Activated naive CD4-positive, alpha-beta T cell (primary cell): Measurements from ENCODE around the gene SELENOS.

Experiments
- DNase-seq, 4 experiments: peaks; one replicate each; lab custom pipeline; 2025; lab: John Stamatoyannopoulos, UW

SELENOS gene

GRCh38 chr15:101250873-101251829, 26.1 kb downstream of the SELENOS start:
- peak in 1 of 4 experiments; percentile 38 for DNase-seq

GRCh38 chr15:101250341-101250831, 26.9 kb downstream of the SELENOS start:
- no peak for DNase-seq

- no peak for DNase-seq
These were observed 29.0 kb downstream of the SELENOS start for GRCh38 chr15:101248274-101248673.

- DNase-seq: no peak
These were observed 30.2 kb downstream of the SELENOS start for GRCh38 chr15:101246824-101247745.

- DNase-seq: no peak
These were observed 30.9 kb downstream of the SELENOS start for GRCh38 chr15:101246391-101246790.

GRCh38 chr15:101244889-101245668, 32.2 kb downstream of the SELENOS start:
- DNase-seq: no peak

- DNase-seq: no peak
These were observed 33.1 kb downstream of the SELENOS start for GRCh38 chr15:101244036-101244781.

- no peak for DNase-seq
These were observed 33.9 kb downstream of the SELENOS start for GRCh38 chr15:101243420-101243819.

- DNase-seq: no peak
These were observed 34.3 kb downstream of the SELENOS start for GRCh38 chr15:101242999-101243336.

GRCh38 chr15:101242160-101242998, 34.9 kb downstream of the SELENOS start:
- peak in 1 of 4 experiments; percentile 13 for DNase-seq

GRCh38 chr15:101240358-101240757, 36.9 kb downstream of the SELENOS start:
- no peak for DNase-seq

- DNase-seq: no peak
These were observed 37.6 kb downstream of the SELENOS start for GRCh38 chr15:101239724-101240136.

- no peak for DNase-seq
These were observed 40.0 kb downstream of the SELENOS start for GRCh38 chr15:101237251-101237650.

- DNase-seq: no peak
These were observed 43.5 kb downstream of the SELENOS start for GRCh38 chr15:101233651-101234280.

- DNase-seq: no peak
These were observed 44.6 kb downstream of the SELENOS start for GRCh38 chr15:101232677-101233076.

GRCh38 chr15:101228313-101228712, 49.0 kb downstream of the SELENOS start:
- DNase-seq: no peak

- no peak for DNase-seq
These were observed 51.6 kb downstream of the SELENOS start for GRCh38 chr15:101225658-101226057.
